GM23248 (cell line): ENCODE data around the gene NSF.
"Not testable (repeated sequence)": the region's sequence is repeated elsewhere in the genome, so short reads cannot be mapped to it uniquely, and the experiment has no call there.

Experiments
- EZH2 ChIP-seq: fragments of 200-600 bp; sonication (generic); IDR thresholded peaks from 2 replicates; pipeline ENCODE4 v1.6.1; 2018; ENCODE audit warnings: antibody characterized with exemption, mild to moderate bottlenecking; ENCODE audit not compliant: insufficient read depth, poor library complexity, severe bottlenecking
- EZH2phosphoT487 ChIP-seq: fragments of 200-600 bp; sonication (generic); IDR thresholded peaks from 2 replicates; pipeline ENCODE4 v1.6.1; 2018; ENCODE audit warnings: antibody characterized with exemption, moderate library complexity, mild to moderate bottlenecking, low read depth; ENCODE audit not compliant: insufficient read depth

- not testable (repeated sequence) for TF ChIP-seq EZH2, EZH2phosphoT487
These were observed 30.4 kb upstream of the NSF start for GRCh38 chr17:46560048-46560447.
